ENCODE results near the gene CSAG3.
"Not testable (repeated sequence)": the region's sequence is repeated elsewhere in the genome, so short reads cannot be mapped to it uniquely, and the experiment has no call there.

GRCh38 chrX:152736528-152736927, 22.5 kb upstream of the CSAG3 start:
- TF ChIP-seq CTCF (IDR thresholded peaks at IDR 0.05; ENCODE audit: low read depth, low read length, poor library complexity, severe bottlenecking); EZH2phosphoT487 (IDR thresholded peaks at IDR 0.05; ENCODE audit: borderline replicate concordance, low read length): not testable (repeated sequence)
